NCI-H748 treated with DMSO at 0.1 percent for 48 hours (cell line): ENCODE results near the gene IL16.
"Not testable (repeated sequence)": the region's sequence is repeated elsewhere in the genome, so short reads cannot be mapped to it uniquely, and the experiment has no call there.

ENCODE experiments used
- DNase-seq: peaks from one replicate; lab custom pipeline; 2025; lab: John Stamatoyannopoulos, UW

The IL16 gene

GRCh38 chr15:81207987-81208386 lies 11.3 kb downstream of the IL16 start:
- not testable (repeated sequence) for DNase-seq

- DNase-seq = no peak
These were observed 13.0 kb downstream of the IL16 start for GRCh38 chr15:81209635-81210034.

GRCh38 chr15:81211376-81211775 lies 14.7 kb downstream of the IL16 start:
- no peak for DNase-seq

GRCh38 chr15:81213982-81214381 lies 17.3 kb downstream of the IL16 start:
- no peak for DNase-seq

- DNase-seq = no peak
These were observed 18.9 kb downstream of the IL16 start for GRCh38 chr15:81215531-81215930.

GRCh38 chr15:81215983-81216382 lies 19.3 kb downstream of the IL16 start:
- no peak for DNase-seq

GRCh38 chr15:81216422-81216821 lies 19.7 kb downstream of the IL16 start:
- no peak for DNase-seq

GRCh38 chr15:81221449-81221848 lies 24.8 kb downstream of the IL16 start:
- no peak for DNase-seq

GRCh38 chr15:81222007-81222406 lies 25.3 kb downstream of the IL16 start:
- DNase-seq = no peak

GRCh38 chr15:81223346-81223971 lies 26.8 kb downstream of the IL16 start:
- DNase-seq = no peak

GRCh38 chr15:81224232-81224631 lies 27.6 kb downstream of the IL16 start:
- no peak for DNase-seq

GRCh38 chr15:81225161-81225671 lies 28.5 kb downstream of the IL16 start:
- no peak for DNase-seq

GRCh38 chr15:81227716-81228115 lies 31.0 kb downstream of the IL16 start:
- no peak for DNase-seq

GRCh38 chr15:81229586-81229985 lies 32.9 kb downstream of the IL16 start:
- no peak for DNase-seq

- no peak for DNase-seq
These were observed 38.8 kb downstream of the IL16 start for GRCh38 chr15:81235276-81236123.

GRCh38 chr15:81239190-81239589 lies 42.5 kb downstream of the IL16 start:
- no peak for DNase-seq

GRCh38 chr15:81242778-81243177 lies 46.1 kb downstream of the IL16 start:
- DNase-seq = no peak

- DNase-seq = no peak
These were observed 47.6 kb downstream of the IL16 start for GRCh38 chr15:81244306-81244705.

- DNase-seq = no peak
These were observed 57.2 kb downstream of the IL16 start for GRCh38 chr15:81253846-81254245.

GRCh38 chr15:81254277-81254915 lies 57.7 kb downstream of the IL16 start:
- DNase-seq = no peak

- DNase-seq = no peak
These were observed 58.2 kb downstream of the IL16 start for GRCh38 chr15:81254916-81255290.

GRCh38 chr15:81255315-81255957 lies 58.8 kb downstream of the IL16 start:
- DNase-seq = no peak

GRCh38 chr15:81255958-81256320 lies 59.3 kb downstream of the IL16 start:
- no peak for DNase-seq
